NCI-H526 (cell line): ENCODE results near the gene CCNQ.

Experiments used
- DNase-seq, 2 experiments: peaks; one replicate each; lab custom pipeline; 2025; lab: John Stamatoyannopoulos, UW

CCNQ gene

DNA sequence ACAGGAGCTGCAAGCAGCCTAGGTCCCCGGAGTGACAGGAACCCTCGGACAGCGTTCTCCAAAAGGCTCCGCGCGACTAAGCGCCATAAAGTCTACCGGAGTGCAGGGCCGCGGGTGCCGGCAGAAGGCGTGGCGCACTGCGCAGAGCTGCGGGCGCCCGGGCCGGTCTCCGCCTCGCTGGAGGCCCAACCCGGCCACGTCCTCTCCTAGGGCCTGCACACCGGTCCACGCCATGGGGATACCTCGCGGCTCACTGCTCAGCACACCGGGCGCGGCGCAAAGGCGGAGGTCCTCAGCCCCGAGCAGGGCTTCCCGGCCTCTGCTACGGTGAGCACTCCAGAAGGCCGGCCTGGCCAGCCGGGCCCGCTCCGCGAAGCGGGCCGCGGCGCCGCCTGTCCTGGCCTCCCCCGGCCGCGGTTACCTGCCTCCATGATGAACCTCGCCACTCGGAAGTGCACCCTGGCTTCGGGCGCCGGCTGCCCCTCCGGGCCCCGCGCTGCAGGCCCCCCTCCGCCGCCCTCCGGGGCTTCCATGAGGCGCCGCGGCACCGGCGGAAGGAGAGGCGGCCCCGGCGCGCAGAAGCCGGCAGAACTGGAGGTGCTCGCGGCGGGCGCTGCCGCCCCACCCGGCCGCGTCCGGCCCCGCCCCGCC is at the start of gene CCNQ:
Gene CCNQ, minus strand, starts transcription at position 599 of the 651 bp plus-strand sequence. Its CDS starts 66 bp downstream, at position 533.
- peak in 1 of 2 experiments; percentile 51 for DNase-seq

- no peak for DNase-seq
These were observed 48.8 kb upstream of the CCNQ start for GRCh38 chrX:153647461-153648357.

GRCh38 chrX:153646620-153647373 is 47.9 kb upstream of the CCNQ start, which contains the start of gene DUSP9:
TSS of gene DUSP9 (plus strand) at chrX:153647203. CDS start at chrX:153647954, 751 bp downstream.
- peak in 1 of 2 experiments; percentile 75 for DNase-seq

- no peak for DNase-seq
These were observed 47.1 kb upstream of the CCNQ start for GRCh38 chrX:153645921-153646488.

DNA sequence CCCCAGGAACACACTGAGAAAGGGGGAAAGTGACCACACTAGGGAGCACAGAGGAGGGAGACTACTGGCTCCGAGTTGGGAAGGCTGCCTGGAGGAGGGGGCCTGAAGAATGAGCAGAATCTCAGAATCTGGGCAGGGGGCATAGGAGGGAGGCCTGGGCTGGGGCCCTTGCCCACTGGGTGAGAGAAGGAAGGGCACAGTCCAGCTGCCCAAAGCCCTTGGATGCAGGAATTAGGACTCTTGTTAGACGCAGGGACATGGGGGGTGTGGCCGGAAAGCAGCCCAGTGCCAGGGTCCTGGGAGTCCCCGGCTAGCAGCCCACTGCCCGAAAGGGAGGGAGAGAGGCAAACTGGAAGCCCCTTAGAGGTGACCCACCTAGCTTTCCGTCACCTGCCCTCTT is 46.2 kb upstream of the CCNQ start:
- no peak for DNase-seq

DNA sequence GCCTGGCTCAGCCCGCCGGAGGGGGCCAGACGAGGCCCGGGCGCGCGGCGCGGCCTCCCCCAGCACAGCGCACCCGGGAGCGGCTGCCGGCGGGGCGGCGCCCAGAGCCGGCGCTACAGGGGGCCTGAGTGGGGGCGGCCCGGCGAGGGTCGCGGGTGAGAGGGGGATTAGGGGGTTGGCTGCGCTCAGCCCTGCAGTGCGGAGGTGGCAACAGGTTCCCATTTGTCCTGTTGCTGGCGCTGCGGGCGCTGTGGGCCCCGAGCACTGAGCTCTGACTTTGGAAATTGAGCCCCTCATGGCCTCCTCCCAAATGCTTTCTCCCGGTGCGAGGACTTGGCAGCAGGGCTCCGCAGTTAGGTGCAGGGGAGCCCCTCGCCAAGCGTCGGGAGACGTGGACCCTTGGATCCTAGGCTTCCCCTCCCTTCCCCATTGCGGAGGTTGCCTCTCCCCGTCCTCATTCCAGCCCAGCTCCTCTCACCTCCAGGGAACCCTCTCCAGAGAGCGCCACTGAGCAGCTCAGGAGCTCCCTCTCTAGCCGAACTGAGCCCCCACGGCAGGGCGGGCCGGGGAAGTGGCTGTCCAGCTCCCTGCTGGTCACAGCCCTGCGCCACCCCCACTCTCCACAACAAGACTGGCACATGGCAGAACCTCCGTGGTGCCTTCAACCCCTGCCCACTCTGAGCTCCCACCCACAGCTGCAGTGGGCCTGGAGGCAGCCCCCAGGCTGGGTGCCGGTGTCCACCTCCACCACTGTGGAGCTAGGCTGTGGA is 45.6 kb upstream of the CCNQ start:
- peak in 1 of 2 experiments; percentile 42 for DNase-seq

DNA sequence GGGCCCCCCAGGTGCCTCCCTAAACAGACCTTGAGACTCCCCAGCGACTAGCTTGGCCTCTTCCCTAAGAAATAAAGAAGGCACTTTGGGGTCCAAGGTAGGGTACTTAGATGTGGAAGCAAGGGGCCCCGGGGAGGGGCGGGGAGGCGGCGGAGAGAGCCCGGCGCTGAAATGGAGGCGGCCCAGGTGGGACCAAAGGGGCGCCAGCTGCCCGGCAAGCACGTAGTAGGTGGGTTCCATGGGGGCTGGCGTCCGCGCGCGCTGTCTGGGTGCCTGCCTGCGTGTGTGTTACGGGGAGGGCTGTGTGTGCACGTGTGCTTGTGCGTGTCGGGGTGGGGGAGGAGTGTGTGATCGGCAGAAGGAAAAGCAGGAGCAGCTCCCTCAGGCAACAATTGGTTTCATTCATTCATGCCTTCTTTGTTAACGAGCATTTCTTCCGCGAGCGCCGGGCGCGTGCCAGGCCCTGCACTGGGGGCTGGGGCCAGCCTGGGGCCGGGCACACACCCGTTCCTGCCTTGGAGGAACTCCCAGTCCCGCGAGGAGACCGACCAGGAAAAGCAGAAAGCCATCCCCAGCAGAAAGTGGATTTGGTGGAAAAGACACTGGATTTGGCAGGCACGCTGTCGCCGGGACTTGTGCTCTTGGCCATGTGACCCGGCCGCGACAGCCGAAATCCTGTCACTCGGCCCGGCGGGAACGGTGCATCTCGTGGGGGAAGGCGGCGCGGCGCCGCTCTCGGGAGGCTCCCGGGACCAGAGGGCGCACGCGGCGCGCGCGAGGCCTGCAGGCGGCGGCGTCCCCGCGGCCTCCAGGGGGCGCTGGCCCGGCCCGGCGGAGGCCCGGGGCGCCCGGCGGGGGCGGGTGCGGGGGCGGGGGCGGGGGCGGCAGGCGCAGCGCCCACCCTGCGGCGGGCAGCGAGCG is 44.8 kb upstream of the CCNQ start:
- DNase-seq, result peak; percentile 16 to 58

- no peak for DNase-seq
These were observed 43.9 kb upstream of the CCNQ start for GRCh38 chrX:153642655-153643430.

- peak; percentile 7 to 53 for DNase-seq
These were observed 43.2 kb upstream of the CCNQ start for GRCh38 chrX:153642051-153642654.

- DNase-seq, result no peak
These were observed 42.7 kb upstream of the CCNQ start for GRCh38 chrX:153641627-153642026.

DNA sequence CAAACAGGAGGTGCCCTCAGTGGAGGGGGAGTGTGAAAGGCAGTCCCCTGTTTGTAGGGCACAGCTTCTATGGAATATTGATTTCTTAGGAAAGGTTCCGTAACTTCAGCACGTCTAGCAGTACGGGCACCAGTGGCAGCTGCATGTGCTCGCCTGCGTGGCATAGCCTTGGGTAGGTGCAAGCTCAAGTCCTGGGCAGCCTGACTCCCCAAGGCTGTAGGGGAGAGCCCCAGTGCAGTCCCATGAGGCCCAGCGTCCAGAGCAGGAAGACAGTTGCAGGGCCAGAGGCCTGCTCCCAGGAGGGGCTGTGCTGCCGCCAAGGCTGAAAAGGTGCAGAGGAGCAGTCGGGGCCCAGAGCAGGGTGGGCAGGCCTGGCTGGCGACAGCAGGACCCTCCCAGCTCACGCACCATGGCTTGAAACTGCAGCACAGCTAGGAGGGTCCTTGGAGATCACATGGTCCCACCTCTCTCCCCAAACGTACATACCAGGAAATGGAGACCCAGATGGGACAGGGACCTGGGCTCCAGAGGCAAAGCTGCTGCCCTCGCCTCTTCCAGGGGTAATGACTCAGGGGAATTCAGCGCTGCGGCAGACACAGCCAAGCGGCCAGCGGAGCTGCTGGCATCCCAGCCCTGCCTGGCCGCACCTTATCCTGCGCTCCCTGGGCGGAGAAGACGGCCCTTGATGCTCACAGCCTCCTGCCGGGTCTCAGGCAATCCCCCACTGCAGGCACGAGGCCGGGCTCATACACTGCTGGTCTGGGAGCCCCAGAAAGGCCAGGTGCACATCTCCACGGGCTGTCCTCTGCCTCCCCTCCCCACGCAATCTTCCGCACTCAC is 42.0 kb upstream of the CCNQ start:
- DNase-seq, result no peak

GRCh38 chrX:153640045-153640686 is 41.2 kb upstream of the CCNQ start:
- no peak for DNase-seq

GRCh38 chrX:153639177-153640044 is 40.5 kb upstream of the CCNQ start:
- DNase-seq, result no peak

GRCh38 chrX:153638436-153639176 is 39.7 kb upstream of the CCNQ start:
- no peak for DNase-seq

DNA sequence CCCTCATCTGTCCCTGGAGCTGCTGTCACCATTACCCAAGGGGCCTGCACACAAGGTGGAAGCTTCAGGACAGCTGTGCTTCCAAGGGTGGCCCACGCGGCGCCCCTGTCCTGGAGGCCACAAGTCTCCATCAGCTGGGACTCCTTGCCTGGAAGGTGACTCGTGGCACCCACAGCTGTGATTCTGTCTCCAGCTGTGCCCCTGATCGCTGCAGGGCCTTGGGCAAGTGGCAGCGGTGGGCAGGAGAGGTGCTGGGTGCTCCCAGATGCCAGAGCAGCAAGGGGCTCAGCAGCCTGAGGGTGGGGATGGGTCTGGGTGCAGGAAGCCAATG is 39.1 kb upstream of the CCNQ start:
- no peak for DNase-seq
